Right atrium auricular region (tissue), 2 donors: Measurements from ENCODE around the gene RAP1GAP. TPM values are rescaled to one million over a fixed set of nuclear protein-coding genes. Genes with fewer than 3 reads are reported as not detected.

Source experiments
- DNase-seq: peaks from one replicate; pipeline ENCODE4 v3.0.0-alpha.2; 2019; ENCODE audit warnings: low spot score
- H3K27ac ChIP-seq, 2 donors: fragments of 200-600 bp; sonication (generic); 1 replicate in 1 of 2; 2 replicates in 1 of 2; pipeline ENCODE4 v1.5.1; 2016 to 2019
- H3K27me3 ChIP-seq, 2 donors: fragments of 200-600 bp; sonication (generic); one replicate each; pipeline versions ENCODE4 v1.5.1 to v1.6.0; 2017 to 2019
- H3K36me3 ChIP-seq: fragments of 200-600 bp; sonication (generic); one replicate; pipeline ENCODE4 v1.5.1; 2016
- H3K4me1 ChIP-seq, 2 donors: fragments of 200-600 bp; sonication (generic); one replicate each; pipeline versions ENCODE4 v1.5.1 to v1.6.0; 2017 to 2019
- H3K4me3 ChIP-seq, 2 donors: fragments of 200-600 bp; sonication (generic); 1 replicate in 1 of 2; 2 replicates in 1 of 2; pipeline ENCODE4 v1.5.1; 2017 to 2019; ENCODE audit warnings: mild to moderate bottlenecking in 1 of 2, moderate library complexity in 1 of 2
- H3K9me3 ChIP-seq, 2 donors: fragments of 200-600 bp; sonication (generic); one replicate each; pipeline ENCODE4 v1.5.1; 2019
- total RNA-seq, 2 donors: library from RNA; depleted of rRNA; stranded (reverse); fragments of >200 nt; gene quantifications; one replicate each; pipeline ENCODE4 v1.1.0, GENCODE V29; 2016
- TF ChIP-seq, protein P1 (sequence below), 2 donors: fragments of 200-600 bp; sonication (generic); IDR thresholded peaks; one replicate each; pipeline ENCODE4 v1.5.1; 2019; ENCODE audit warnings: antibody characterized with exemption in 2 of 2

The RAP1GAP gene
- total RNA-seq, 2 donors from 2014 or later: 4.0 to 8.4 TPM

DNA sequence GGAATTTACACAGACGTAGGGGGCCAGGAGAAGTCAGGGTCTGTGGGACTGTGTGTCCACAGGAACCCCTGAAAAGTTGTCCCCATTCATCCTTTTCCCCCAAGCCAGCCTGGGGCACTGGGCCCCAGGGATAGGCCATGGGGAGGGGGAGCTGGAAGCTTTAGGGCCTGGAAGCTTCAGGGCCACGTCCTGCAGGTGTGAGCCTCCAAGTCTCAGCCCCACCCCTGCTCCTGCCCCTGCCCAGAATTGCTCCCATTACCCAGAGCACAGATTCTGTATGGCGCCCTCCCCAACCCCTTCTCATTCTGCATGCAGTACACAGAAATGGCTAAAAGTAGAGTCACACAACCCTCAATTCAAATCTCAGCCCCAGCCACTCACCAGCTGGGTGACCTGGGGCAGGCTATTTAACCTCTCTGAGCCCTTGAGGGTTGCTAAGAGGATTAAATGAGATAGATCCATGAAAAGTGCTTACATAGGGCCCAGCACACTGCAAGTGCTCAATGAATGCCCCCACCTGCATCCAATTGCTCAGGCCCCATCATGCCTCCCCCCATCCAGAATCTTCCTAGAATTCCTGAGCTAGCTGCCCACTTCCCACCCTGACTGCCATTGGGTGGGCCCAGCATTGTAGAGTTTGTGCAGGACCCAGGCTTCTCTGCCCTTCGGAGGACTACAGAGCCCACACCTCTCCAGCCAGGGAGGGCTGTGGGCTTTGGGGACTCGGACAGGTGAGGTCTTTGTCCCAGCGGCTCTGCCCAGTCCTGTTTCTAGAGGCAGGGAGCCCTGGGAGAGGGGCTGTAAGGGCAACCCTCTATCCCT is 6.5 kb downstream of the RAP1GAP start:
- Histone ChIP-seq H3K36me3 (no peaks in the 10 kb centered on the region), H3K27ac (peak overlapping the region; percentile 63 to 65), H3K27me3 (no peaks in the 10 kb centered on the region), H3K4me3 (no peak overlapping the region), H3K9me3 (no peaks in the 10 kb centered on the region), H3K4me1 (peaks cover 0 to 45% of the 10 kb centered on the region in 2 donors)
- TF ChIP-seq, protein P1, sequence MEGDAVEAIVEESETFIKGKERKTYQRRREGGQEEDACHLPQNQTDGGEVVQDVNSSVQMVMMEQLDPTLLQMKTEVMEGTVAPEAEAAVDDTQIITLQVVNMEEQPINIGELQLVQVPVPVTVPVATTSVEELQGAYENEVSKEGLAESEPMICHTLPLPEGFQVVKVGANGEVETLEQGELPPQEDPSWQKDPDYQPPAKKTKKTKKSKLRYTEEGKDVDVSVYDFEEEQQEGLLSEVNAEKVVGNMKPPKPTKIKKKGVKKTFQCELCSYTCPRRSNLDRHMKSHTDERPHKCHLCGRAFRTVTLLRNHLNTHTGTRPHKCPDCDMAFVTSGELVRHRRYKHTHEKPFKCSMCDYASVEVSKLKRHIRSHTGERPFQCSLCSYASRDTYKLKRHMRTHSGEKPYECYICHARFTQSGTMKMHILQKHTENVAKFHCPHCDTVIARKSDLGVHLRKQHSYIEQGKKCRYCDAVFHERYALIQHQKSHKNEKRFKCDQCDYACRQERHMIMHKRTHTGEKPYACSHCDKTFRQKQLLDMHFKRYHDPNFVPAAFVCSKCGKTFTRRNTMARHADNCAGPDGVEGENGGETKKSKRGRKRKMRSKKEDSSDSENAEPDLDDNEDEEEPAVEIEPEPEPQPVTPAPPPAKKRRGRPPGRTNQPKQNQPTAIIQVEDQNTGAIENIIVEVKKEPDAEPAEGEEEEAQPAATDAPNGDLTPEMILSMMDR (IDR thresholded peaks at IDR 0.05): no peak
- DNase-seq: no peak

DNA sequence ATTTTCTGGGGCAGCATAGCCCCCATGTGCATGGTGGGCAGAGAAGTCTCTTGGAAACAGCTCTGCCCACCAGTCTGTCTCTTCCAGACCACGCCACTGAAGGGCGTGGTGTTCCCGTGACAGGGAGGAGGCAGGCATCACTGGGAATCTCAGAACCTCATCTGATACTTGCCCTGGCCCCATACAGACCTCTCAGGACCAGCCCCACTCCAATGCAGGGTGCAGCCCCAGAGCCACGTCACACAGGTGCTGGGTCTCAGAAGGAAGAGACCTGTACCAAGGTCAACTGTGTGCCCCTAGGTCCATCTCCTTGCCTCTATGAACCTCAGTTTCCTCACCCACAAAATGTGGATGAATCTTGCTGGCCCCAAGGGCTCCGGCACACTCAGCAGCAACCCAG is 7.3 kb downstream of the RAP1GAP start:
- H3K36me3 ChIP-seq: no peaks in the 10 kb centered on the region
- H3K27me3 ChIP-seq: no peaks in the 10 kb centered on the region
- no peak for DNase-seq
- H3K4me1 ChIP-seq: peaks cover 0 to 39% of the 10 kb centered on the region in 2 donors
- no peaks in the 10 kb centered on the region for H3K9me3 ChIP-seq
- H3K4me3 ChIP-seq: no peak overlapping the region
- no peak overlapping the region for H3K27ac ChIP-seq
- TF ChIP-seq, protein P1 (IDR thresholded peaks at IDR 0.05): no peak

DNA sequence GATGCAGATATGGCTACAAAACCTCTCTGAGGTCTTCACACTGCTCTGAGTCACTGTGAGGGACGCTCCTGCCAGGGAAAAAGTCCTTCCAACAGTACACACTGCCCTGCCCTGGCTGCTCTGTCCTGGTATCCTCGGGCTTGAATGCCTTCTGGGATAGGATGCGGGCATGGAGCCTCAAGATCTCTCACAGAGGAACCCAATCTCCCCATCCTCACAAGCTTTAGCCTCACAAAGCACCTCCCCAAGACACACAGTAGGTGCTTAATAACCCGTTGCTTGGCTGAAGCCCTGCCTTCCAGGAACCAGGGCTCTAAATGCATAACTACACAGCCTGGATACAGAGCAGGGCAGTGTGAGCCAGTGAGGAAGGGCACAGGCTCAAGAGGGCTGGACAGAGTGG is 9.2 kb downstream of the RAP1GAP start:
- H3K27me3 ChIP-seq: no peaks in the 10 kb centered on the region
- H3K27ac ChIP-seq: no peak overlapping the region
- H3K9me3 ChIP-seq: no peaks in the 10 kb centered on the region
- peaks cover 0 to 20% of the 10 kb centered on the region in 2 donors for H3K4me1 ChIP-seq
- no peak overlapping the region for H3K4me3 ChIP-seq
- no peaks in the 10 kb centered on the region for H3K36me3 ChIP-seq
- TF ChIP-seq, protein P1 (IDR thresholded peaks at IDR 0.05): no peak
- no peak for DNase-seq

- H3K4me3 ChIP-seq: peak overlapping the region in 1 of 2 donors; percentile 17
- no peak overlapping the region for H3K27ac ChIP-seq
- TF ChIP-seq, protein P1 (IDR thresholded peaks at IDR 0.05): peak; percentile 94 to 98
- no peaks in the 10 kb centered on the region for H3K9me3 ChIP-seq
- H3K36me3 ChIP-seq: no peaks in the 10 kb centered on the region
- H3K4me1 ChIP-seq: peaks cover 0 to 20% of the 10 kb centered on the region in 2 donors
- H3K27me3 ChIP-seq: no peaks in the 10 kb centered on the region
- DNase-seq: peak; percentile 84
These were observed 9.8 kb downstream of the RAP1GAP start for GRCh38 chr1:21659099-21659923.

DNA sequence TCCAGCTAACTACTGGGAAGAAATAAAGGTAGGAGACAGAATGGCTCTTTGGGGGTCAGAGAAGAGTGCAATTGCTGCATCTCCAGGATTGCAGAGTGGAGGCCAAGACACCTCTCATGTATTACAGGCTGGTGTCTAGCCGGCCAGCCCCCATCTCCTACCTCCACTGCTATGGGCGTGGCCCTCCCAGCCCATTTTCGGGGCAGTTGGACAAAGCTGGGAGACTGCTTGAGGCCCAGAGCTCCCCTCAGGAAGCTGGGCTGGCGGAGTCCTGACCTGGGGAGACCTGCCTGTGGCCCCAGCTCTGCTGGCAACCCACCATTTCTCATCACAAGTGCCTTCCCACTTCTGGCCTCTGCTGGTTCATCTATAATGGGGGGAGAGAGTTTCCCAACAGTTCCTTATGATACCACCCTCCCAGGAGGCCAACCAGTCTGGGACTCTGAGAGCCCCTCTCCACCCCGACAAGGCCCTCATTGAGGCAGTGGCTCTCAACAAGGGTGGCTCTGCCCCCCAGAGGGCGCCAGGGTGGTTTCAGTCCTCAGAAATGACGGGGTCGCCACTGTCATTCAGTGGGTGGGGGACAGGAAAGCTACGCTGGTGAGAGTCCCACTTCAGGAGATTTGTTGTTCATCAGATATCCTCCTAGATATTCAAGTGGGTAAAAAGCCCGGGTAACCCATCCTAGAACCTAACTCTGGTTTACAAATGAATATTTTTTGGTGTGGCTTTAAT is 11.5 kb downstream of the RAP1GAP start:
- no peaks in the 10 kb centered on the region for H3K9me3 ChIP-seq
- no peak overlapping the region for H3K4me3 ChIP-seq
- no peak overlapping the region for H3K27ac ChIP-seq
- peaks cover 0 to 5% of the 10 kb centered on the region in 2 donors for H3K4me1 ChIP-seq
- no peaks in the 10 kb centered on the region for H3K27me3 ChIP-seq
- TF ChIP-seq, protein P1 (IDR thresholded peaks at IDR 0.05): no peak
- DNase-seq: no peak
- H3K36me3 ChIP-seq: no peaks in the 10 kb centered on the region
